Kidney (tissue), 14 donors: Measurements from ENCODE around the gene BMP8B. TPM values are rescaled to one million over a fixed set of nuclear protein-coding genes. Genes with fewer than 3 reads are reported as not detected.
"Not testable (repeated sequence)": the region's sequence is repeated elsewhere in the genome, so short reads cannot be mapped to it uniquely, and the experiment has no call there.

ENCODE experiments used
- DNase-seq, 5 donors: peaks; one replicate each; pipeline ENCODE4 v3.0.0-alpha.2; 2013 to 2020
- FAIRE-seq: peaks from 2 replicates; lab custom pipeline; 2012; peaks lifted over from hg19 to GRCh38; lab: Jason Lieb, UNC
- H3K27ac ChIP-seq, 2 donors: one replicate each; pipeline ENCODE4 v1.7.0; 2013; ENCODE audit warnings: low read depth in 2 of 2, low read length in 2 of 2, inconsistent platforms in 1 of 2
- H3K27me3 ChIP-seq: one replicate; pipeline ENCODE4 v1.7.1; 2013; ENCODE audit warnings: low read length, inconsistent platforms; ENCODE audit not compliant: control insufficient read depth, insufficient read depth
- H3K36me3 ChIP-seq, 3 donors: one replicate each; pipeline versions ENCODE4 v1.7.0 to v1.7.1; 2013; ENCODE audit warnings: low read length in 3 of 3, control low read depth in 1 of 3, inconsistent platforms in 1 of 3; ENCODE audit not compliant: insufficient read depth in 3 of 3, control insufficient read depth in 2 of 3
- H3K4me1 ChIP-seq, 3 donors: one replicate each; pipeline versions ENCODE4 v1.7.0 to v1.7.1; 2013; ENCODE audit warnings: low read length in 3 of 3, inconsistent platforms in 1 of 3, low read depth in 1 of 3; ENCODE audit not compliant: control insufficient read depth in 2 of 3, insufficient read depth in 2 of 3
- H3K4me3 ChIP-seq, 3 donors: one replicate each; pipeline versions ENCODE4 v1.7.0 to v1.8.1; 2013; ENCODE audit warnings: low read length in 3 of 3, control low read depth in 1 of 3, inconsistent platforms in 1 of 3
- H3K9ac ChIP-seq, 3 donors: one replicate each; pipeline versions ENCODE4 v1.7.0 to v1.7.1; 2013; ENCODE audit warnings: low read length in 3 of 3, control low read depth in 1 of 3, inconsistent platforms in 1 of 3
- H3K9me3 ChIP-seq, 3 donors: one replicate each; pipeline versions ENCODE4 v1.7.0 to v1.7.1; 2013; ENCODE audit warnings: low read length in 3 of 3, control low read depth in 1 of 3, inconsistent platforms in 1 of 3; ENCODE audit not compliant: control insufficient read depth in 2 of 3, insufficient read depth in 1 of 3
- intact Hi-C: fragments of 100-400 bp; cut with DNase I; formaldehyde crosslinking; loops from one replicate; pipeline ENCODE4 v1.11.1; 2022
- polyA plus RNA-seq: library from polyadenylated mRNA; stranded (reverse); fragments of 350-450 nt; fragmentation: Illumina TruSeq; extraction: RNeasy Lipid Tissue Mini Kit (QIAGEN cat#74804); gene quantifications from one replicate; pipeline ENCODE4 v1.2.3, GENCODE V29; 2014; ENCODE audit warnings: low read depth, low replicate concordance; ENCODE audit not compliant: insufficient read depth
- total RNA-seq: library from RNA; stranded (reverse); fragmentation: NEBNext Ultra II Directional; extraction: Animal tissue kit (Norgen Biotek cat#: 25700); gene quantifications from one replicate; pipeline ENCODE4 v1.2.1, GENCODE V29; 2021
- TF ChIP-seq, protein P1 (sequence below): IDR thresholded peaks from 3 replicates; pipeline ENCODE4 v1.5.1; 2012; ENCODE audit warnings: mild to moderate bottlenecking, moderate library complexity, borderline replicate concordance; ENCODE audit not compliant: insufficient read depth; ENCODE audit errors: extremely low read depth
- donor health status: control.
- donor health status: control.
- donor health status: control.
- donor health status: control.
- donor health status: control.
- donor health status: DM: yes; HTN: yes; CAD: no.
- donor health status: Normal renal cell carcinoma (clear cell type).

Gene BMP8B
- total and polyA plus RNA-seq, 2 donors from 2014 or later: 0.34 to 4.9 TPM

DNA sequence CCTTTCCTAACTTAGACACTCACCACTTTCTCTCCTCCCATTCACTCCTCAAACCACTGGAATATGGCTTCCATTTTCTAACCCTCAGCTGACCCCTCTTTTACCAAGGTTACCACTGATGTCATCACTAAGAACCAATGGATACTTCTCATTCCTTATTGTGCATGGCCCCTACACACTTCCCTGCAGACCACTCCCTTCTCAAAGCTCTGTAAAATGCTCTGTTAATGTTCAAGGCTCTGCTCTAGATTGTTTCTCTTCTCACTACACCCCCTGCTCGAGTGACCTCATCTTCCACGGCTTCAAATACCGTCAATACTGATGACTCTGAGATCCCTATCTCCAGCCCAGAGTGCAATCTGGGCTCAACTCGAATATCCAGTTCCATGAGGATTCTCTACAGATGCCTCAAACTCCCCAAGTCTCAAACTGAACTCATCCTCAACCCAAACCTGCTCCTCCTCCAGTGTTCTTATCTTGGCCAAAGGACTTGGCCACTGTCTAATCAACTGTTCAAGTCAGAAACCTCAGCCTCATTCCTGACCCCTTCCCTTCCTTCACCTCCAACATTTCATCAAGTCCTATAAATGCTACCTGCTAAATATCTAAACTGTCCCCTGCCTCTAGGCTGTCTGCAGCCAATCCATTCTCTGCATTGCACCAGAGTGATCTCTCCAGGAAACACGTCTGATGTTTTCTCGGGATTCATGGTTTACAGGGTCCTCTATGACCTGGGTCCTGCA is 41.3 kb upstream of the BMP8B start:
- Histone ChIP-seq H3K4me1 (peaks cover 0 to 2% (median 0%) of the 10 kb centered on the region in 3 donors), H3K27me3 (no peaks in the 10 kb centered on the region), H3K36me3 (no peaks in the 10 kb centered on the region), H3K27ac (no peak overlapping the region), H3K9ac (no peak overlapping the region), H3K9me3 (no peaks in the 10 kb centered on the region), H3K4me3 (no peak overlapping the region)
- TF ChIP-seq, protein P1, sequence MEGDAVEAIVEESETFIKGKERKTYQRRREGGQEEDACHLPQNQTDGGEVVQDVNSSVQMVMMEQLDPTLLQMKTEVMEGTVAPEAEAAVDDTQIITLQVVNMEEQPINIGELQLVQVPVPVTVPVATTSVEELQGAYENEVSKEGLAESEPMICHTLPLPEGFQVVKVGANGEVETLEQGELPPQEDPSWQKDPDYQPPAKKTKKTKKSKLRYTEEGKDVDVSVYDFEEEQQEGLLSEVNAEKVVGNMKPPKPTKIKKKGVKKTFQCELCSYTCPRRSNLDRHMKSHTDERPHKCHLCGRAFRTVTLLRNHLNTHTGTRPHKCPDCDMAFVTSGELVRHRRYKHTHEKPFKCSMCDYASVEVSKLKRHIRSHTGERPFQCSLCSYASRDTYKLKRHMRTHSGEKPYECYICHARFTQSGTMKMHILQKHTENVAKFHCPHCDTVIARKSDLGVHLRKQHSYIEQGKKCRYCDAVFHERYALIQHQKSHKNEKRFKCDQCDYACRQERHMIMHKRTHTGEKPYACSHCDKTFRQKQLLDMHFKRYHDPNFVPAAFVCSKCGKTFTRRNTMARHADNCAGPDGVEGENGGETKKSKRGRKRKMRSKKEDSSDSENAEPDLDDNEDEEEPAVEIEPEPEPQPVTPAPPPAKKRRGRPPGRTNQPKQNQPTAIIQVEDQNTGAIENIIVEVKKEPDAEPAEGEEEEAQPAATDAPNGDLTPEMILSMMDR: no peak
- DNase-seq (no peak), FAIRE-seq (no peak)
- intact Hi-C loops: no loop called here

DNA sequence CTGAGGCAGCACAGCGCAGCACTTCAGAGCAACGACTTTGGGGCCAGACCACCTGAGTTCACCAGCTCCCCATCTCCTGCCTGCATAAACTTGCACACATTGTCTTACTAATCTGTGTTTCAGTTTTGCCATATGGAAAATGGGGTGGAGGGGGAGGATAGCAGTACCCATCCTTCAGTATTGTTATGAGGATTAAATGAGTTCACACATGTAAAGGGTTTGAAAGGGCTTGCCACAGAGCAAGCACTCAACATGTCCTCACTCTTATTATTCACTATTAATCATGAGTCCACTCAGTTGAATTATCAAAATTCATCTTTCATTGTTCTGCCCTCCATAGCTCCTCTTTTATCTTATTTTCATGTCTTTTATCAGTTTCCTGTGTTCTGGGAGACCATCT is 40.1 kb upstream of the BMP8B start:
- TF ChIP-seq, protein P1: no peak
- intact Hi-C loops: no loop called here
- Histone ChIP-seq H3K4me3 (no peak overlapping the region), H3K9me3 (no peaks in the 10 kb centered on the region), H3K9ac (no peak overlapping the region), H3K4me1 (peaks cover 0 to 2% (median 0%) of the 10 kb centered on the region in 3 donors), H3K27ac (no peak overlapping the region), H3K36me3 (no peaks in the 10 kb centered on the region), H3K27me3 (no peaks in the 10 kb centered on the region)
- FAIRE-seq (no peak), DNase-seq (no peak)

DNA sequence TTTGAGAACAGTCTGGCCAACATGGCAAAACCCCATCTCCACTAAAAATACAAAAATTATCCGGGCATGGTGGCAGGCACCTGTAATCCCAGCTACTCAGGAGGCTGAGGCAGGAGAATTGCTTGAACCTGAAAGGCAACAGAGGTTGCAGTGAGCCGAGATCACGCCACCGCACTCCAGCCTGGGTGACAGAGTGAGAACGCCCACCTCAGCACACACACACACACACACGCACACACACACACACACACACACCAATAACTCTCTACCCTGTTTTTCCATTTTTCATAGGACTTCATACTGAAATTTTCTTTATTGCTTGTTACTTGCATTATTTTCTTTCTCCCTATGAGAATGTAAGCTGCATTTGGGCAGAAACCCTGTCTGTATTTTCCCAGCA is 39.6 kb upstream of the BMP8B start:
- H3K4me3 ChIP-seq, intact Hi-C loops, FAIRE-seq, H3K27me3 ChIP-seq, H3K36me3 ChIP-seq, H3K9me3 ChIP-seq, H3K27ac ChIP-seq, H3K4me1 ChIP-seq, DNase-seq, H3K9ac ChIP-seq: not testable (repeated sequence)

DNA sequence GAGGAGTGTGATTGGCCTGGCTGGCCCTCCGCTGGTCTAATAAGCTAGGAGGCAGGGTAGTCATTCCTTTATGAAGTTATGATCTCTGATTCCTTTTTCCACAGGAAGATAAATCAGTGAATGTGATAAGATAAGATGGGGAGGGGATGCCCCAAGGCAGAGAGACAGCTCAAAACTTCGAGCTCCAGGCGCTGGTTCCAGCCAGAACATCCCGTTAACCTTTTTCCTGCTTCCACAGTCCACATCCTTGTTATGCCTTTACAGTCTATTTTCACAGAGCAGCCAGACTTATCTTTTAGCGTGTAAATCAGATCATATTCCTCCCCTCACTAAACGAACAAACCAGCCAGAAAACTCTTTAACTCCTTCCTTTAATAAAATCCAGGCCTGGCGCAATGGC is 38.5 kb upstream of the BMP8B start:
- FAIRE-seq (no peak), DNase-seq (no peak)
- Histone ChIP-seq H3K4me1 (peaks cover 0 to 2% (median 0%) of the 10 kb centered on the region in 3 donors), H3K9me3 (no peaks in the 10 kb centered on the region), H3K4me3 (no peak overlapping the region), H3K27me3 (no peaks in the 10 kb centered on the region), H3K27ac (no peak overlapping the region), H3K9ac (no peak overlapping the region), H3K36me3 (no peaks in the 10 kb centered on the region)
- intact Hi-C loops: no loop called here
- TF ChIP-seq, protein P1: no peak
